GM23338 (cell line): ENCODE results near the gene PARVA. TPM values are rescaled to one million over a fixed set of nuclear protein-coding genes. Genes with fewer than 3 reads are reported as not detected.
A peak's percentile ranks its signal among the peaks of the same experiment; 100 is the strongest.

Experiments used
- ATAC-seq: fragments of 200-7000 bp; cut with Tn5 transposase; 3 replicates; pipeline ENCODE4 v1.9.1; 2020
- DNase-seq: peaks from one replicate; pipeline ENCODE4 v3.0.0-alpha.2; 2015; ENCODE audit warnings: low spot score
- H2AFZ ChIP-seq: fragments of 200-600 bp; sonication (generic); 2 replicates; pipeline ENCODE4 v1.8.0; 2016; ENCODE audit warnings: antibody characterized with exemption, mild to moderate bottlenecking, moderate library complexity
- H3F3A ChIP-seq: fragments of 200-600 bp; sonication (generic); replicated peaks from 2 replicates; pipeline ENCODE4 v1.8.0; 2017; ENCODE audit warnings: antibody characterized with exemption, mixed run types, low read depth
- H3K27ac ChIP-seq: fragments of 200-600 bp; sonication (generic); 2 replicates; pipeline ENCODE4 v1.6.1; 2016; ENCODE audit warnings: low read depth
- H3K27me3 ChIP-seq: fragments of 200-600 bp; sonication (generic); 2 replicates; pipeline ENCODE4 v1.8.0; 2016; ENCODE audit warnings: mild to moderate bottlenecking, mixed run types, moderate library complexity; ENCODE audit not compliant: insufficient read depth
- H3K36me3 ChIP-seq: fragments of 200-600 bp; sonication (generic); 2 replicates; pipeline ENCODE4 v1.8.0; 2016; ENCODE audit warnings: mild to moderate bottlenecking; ENCODE audit not compliant: insufficient read depth
- H3K4me1 ChIP-seq: fragments of 200-600 bp; sonication (generic); 2 replicates; pipeline ENCODE4 v1.8.0; 2016; ENCODE audit warnings: mild to moderate bottlenecking, moderate library complexity; ENCODE audit not compliant: insufficient read depth
- H3K4me2 ChIP-seq: fragments of 200-600 bp; sonication (generic); 2 replicates; pipeline ENCODE4 v1.7.1; 2017; ENCODE audit warnings: mixed run types
- H3K4me3 ChIP-seq: fragments of 200-600 bp; sonication (generic); 2 replicates; pipeline ENCODE4 v1.6.1; 2016; ENCODE audit warnings: mixed run types
- H3K79me2 ChIP-seq: fragments of 200-600 bp; sonication (generic); replicated peaks from 2 replicates; pipeline ENCODE4 v1.8.0; 2017; ENCODE audit warnings: mild to moderate bottlenecking; ENCODE audit not compliant: insufficient read depth
- H3K9me2 ChIP-seq: fragments of 200-600 bp; sonication (generic); 2 replicates; pipeline ENCODE4 v1.8.0; 2017; ENCODE audit not compliant: insufficient read depth
- H4K20me1 ChIP-seq: fragments of 200-600 bp; sonication (generic); replicated peaks from 2 replicates; pipeline ENCODE4 v1.8.0; 2017; ENCODE audit warnings: mild to moderate bottlenecking; ENCODE audit not compliant: insufficient read depth
- H3K27ac Mint-ChIP-seq: 2 replicates; pipeline ENCODE4 v1.8.0; 2020; ENCODE audit warnings: inconsistent platforms, mild to moderate bottlenecking, moderate library complexity, mixed read lengths
- H3K27me3 Mint-ChIP-seq: 3 replicates; pipeline ENCODE4 v1.8.0; 2022; ENCODE audit warnings: low read depth, mild to moderate bottlenecking, moderate library complexity, mixed read lengths, inconsistent platforms; ENCODE audit not compliant: insufficient read depth, poor library complexity
- H3K36me3 Mint-ChIP-seq: 3 replicates; pipeline ENCODE4 v1.8.0; 2021; ENCODE audit warnings: low read depth, mild to moderate bottlenecking, inconsistent platforms, moderate library complexity, mixed read lengths
- H3K4me1 Mint-ChIP-seq: 3 replicates; pipeline ENCODE4 v1.8.0; 2020; ENCODE audit warnings: mild to moderate bottlenecking, inconsistent platforms, mixed read lengths
- H3K4me3 Mint-ChIP-seq: 3 replicates; pipeline ENCODE4 v1.8.0; 2021; ENCODE audit warnings: moderate library complexity, mild to moderate bottlenecking, inconsistent platforms, mixed read lengths
- H3K9me3 Mint-ChIP-seq: 3 replicates; pipeline ENCODE4 v1.8.0; 2020; ENCODE audit warnings: moderate library complexity, mild to moderate bottlenecking, inconsistent platforms, mixed read lengths
- CREB1 ChIP-seq: fragments of 250-450 bp; sonication (Bioruptor Pico); IDR thresholded peaks from 2 replicates; pipeline ENCODE4 v1.5.0; 2020; ENCODE audit warnings: low read depth, mild to moderate bottlenecking, moderate library complexity
- EZH2 ChIP-seq: fragments of 200-600 bp; sonication (generic); IDR thresholded peaks from one replicate; pipeline ENCODE4 v1.8.0; 2017; ENCODE audit warnings: antibody characterized with exemption, mild to moderate bottlenecking, low read depth; ENCODE audit not compliant: unreplicated experiment
- EZH2phosphoT487 ChIP-seq: fragments of 200-600 bp; sonication (generic); IDR thresholded peaks from one replicate; pipeline ENCODE4 v1.8.1; 2018; ENCODE audit warnings: antibody characterized with exemption; ENCODE audit not compliant: unreplicated experiment
- JUNB ChIP-seq: IDR thresholded peaks from one replicate; pipeline ENCODE4 v1.6.1; 2016; ENCODE audit warnings: antibody characterized with exemption; ENCODE audit not compliant: unreplicated experiment
- NANOG ChIP-seq: IDR thresholded peaks from 2 replicates; pipeline ENCODE4 v1.6.1; 2016; ENCODE audit warnings: antibody characterized with exemption, borderline replicate concordance
- POLR2AphosphoS5 ChIP-seq: IDR thresholded peaks from 2 replicates; pipeline ENCODE4 v1.6.1; 2016; ENCODE audit warnings: antibody characterized with exemption, low read depth
- REST ChIP-seq: IDR thresholded peaks from one replicate; pipeline ENCODE4 v1.6.1; 2018; ENCODE audit warnings: antibody characterized with exemption; ENCODE audit not compliant: unreplicated experiment
- STAT1 ChIP-seq: IDR thresholded peaks from one replicate; pipeline ENCODE4 v1.6.1; 2016; ENCODE audit warnings: antibody characterized with exemption; ENCODE audit not compliant: unreplicated experiment
- ZNF114 ChIP-seq: fragments of 250-450 bp; sonication (Bioruptor Pico); IDR thresholded peaks from 2 replicates; pipeline ENCODE4 v1.5.0; 2020; ENCODE audit warnings: mild to moderate bottlenecking, moderate library complexity
- ZNF331 ChIP-seq: fragments of 250-450 bp; sonication (Bioruptor Pico); IDR thresholded peaks from 2 replicates; pipeline ENCODE4 v1.5.0; 2020; ENCODE audit warnings: low read depth, mild to moderate bottlenecking, moderate library complexity
- ZNF462 ChIP-seq: fragments of 250-450 bp; sonication (Bioruptor Pico); IDR thresholded peaks from 2 replicates; pipeline ENCODE4 v1.5.0; 2020; ENCODE audit warnings: mild to moderate bottlenecking, moderate library complexity
- polyA plus RNA-seq: library from polyadenylated mRNA; unstranded; fragments of >200 nt; fragmentation: Nextera tagmentation; extraction: Ambion mirVana; gene quantifications from 2 replicates; pipeline ENCODE4 v1.2.1, GENCODE V29; 2016
- total RNA-seq: library from RNA; depleted of rRNA; stranded (reverse); fragments of >200 nt; shearing (Covaris generic); gene quantifications from 2 replicates; pipeline ENCODE4 v1.2.3, GENCODE V29; 2014
- TF ChIP-seq, protein P1 (sequence below), 2 experiments: fragments of 200-600 bp in 1 of 2; sonication (generic) in 1 of 2; conservative IDR thresholded peaks; 2 replicates each; pipeline versions ENCODE4 v1.5.1 to v1.6.1; 2016 to 2017; ENCODE audit warnings: antibody characterized with exemption in 2 of 2, low read depth in 2 of 2, mild to moderate bottlenecking in 2 of 2, moderate library complexity in 1 of 2
- TF ChIP-seq, protein P2 (sequence below): IDR thresholded peaks from 2 replicates; pipeline ENCODE4 v1.6.1; 2016; ENCODE audit warnings: antibody characterized with exemption

PARVA gene
- total and polyA plus RNA-seq, 2 experiments from 2014 or later: 5.8 to 6.9 TPM

- Mint-ChIP-seq H3K27me3 (peaks cover under 1% of the 10 kb centered on the region), H3K27ac (0 out of 2 replicates have a peak overlapping the region, but pooled peaks have one; percentile 17), H3K36me3 (no peaks in the 10 kb centered on the region), H3K9me3 (no peaks in the 10 kb centered on the region), H3K4me1 (peaks cover 9% of the 10 kb centered on the region), H3K4me3 (no peak overlapping the region)
- H3F3A ChIP-seq: no peaks in the 10 kb centered on the region
- no peak for DNase-seq
- H3K4me1 ChIP-seq: no peaks in the 10 kb centered on the region
- H3K9me2 ChIP-seq: no peaks in the 10 kb centered on the region
- H2AFZ ChIP-seq: no peak overlapping the region
- H3K36me3 ChIP-seq: no peaks in the 10 kb centered on the region
- TF ChIP-seq REST: no peak
- TF ChIP-seq, protein P1, sequence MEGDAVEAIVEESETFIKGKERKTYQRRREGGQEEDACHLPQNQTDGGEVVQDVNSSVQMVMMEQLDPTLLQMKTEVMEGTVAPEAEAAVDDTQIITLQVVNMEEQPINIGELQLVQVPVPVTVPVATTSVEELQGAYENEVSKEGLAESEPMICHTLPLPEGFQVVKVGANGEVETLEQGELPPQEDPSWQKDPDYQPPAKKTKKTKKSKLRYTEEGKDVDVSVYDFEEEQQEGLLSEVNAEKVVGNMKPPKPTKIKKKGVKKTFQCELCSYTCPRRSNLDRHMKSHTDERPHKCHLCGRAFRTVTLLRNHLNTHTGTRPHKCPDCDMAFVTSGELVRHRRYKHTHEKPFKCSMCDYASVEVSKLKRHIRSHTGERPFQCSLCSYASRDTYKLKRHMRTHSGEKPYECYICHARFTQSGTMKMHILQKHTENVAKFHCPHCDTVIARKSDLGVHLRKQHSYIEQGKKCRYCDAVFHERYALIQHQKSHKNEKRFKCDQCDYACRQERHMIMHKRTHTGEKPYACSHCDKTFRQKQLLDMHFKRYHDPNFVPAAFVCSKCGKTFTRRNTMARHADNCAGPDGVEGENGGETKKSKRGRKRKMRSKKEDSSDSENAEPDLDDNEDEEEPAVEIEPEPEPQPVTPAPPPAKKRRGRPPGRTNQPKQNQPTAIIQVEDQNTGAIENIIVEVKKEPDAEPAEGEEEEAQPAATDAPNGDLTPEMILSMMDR (conservative IDR thresholded peaks at IDR 0.05; ENCODE audit: low read depth in 2 of 2): no peak
- TF ChIP-seq EZH2: no peak
- no peak for TF ChIP-seq NANOG
- TF ChIP-seq STAT1: no peak
- TF ChIP-seq CREB1 (CRISPR knock-in tag): no peak
- no peak for TF ChIP-seq EZH2phosphoT487
- no peak for TF ChIP-seq ZNF331
- TF ChIP-seq, protein P2, sequence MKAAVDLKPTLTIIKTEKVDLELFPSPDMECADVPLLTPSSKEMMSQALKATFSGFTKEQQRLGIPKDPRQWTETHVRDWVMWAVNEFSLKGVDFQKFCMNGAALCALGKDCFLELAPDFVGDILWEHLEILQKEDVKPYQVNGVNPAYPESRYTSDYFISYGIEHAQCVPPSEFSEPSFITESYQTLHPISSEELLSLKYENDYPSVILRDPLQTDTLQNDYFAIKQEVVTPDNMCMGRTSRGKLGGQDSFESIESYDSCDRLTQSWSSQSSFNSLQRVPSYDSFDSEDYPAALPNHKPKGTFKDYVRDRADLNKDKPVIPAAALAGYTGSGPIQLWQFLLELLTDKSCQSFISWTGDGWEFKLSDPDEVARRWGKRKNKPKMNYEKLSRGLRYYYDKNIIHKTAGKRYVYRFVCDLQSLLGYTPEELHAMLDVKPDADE: no peak
- TF ChIP-seq ZNF114 (CRISPR knock-in tag): no peak
- no peak for TF ChIP-seq ZNF462 (CRISPR knock-in tag)
- TF ChIP-seq JUNB: no peak
- TF ChIP-seq POLR2AphosphoS5: no peak
- H3K27ac ChIP-seq: no peak overlapping the region
- H4K20me1 ChIP-seq: no peaks in the 10 kb centered on the region
- H3K4me2 ChIP-seq: no peak overlapping the region
- no peaks in the 10 kb centered on the region for H3K79me2 ChIP-seq
- ATAC-seq: peak; percentile 73
- H3K4me3 ChIP-seq: no peak overlapping the region
- no peaks in the 10 kb centered on the region for H3K27me3 ChIP-seq
Measured at GRCh38 chr11:12453243-12453642, 75.9 kb downstream of the PARVA start.
